ENCODE measurements around the gene SLC7A6OS.

The SLC7A6OS gene

DNA sequence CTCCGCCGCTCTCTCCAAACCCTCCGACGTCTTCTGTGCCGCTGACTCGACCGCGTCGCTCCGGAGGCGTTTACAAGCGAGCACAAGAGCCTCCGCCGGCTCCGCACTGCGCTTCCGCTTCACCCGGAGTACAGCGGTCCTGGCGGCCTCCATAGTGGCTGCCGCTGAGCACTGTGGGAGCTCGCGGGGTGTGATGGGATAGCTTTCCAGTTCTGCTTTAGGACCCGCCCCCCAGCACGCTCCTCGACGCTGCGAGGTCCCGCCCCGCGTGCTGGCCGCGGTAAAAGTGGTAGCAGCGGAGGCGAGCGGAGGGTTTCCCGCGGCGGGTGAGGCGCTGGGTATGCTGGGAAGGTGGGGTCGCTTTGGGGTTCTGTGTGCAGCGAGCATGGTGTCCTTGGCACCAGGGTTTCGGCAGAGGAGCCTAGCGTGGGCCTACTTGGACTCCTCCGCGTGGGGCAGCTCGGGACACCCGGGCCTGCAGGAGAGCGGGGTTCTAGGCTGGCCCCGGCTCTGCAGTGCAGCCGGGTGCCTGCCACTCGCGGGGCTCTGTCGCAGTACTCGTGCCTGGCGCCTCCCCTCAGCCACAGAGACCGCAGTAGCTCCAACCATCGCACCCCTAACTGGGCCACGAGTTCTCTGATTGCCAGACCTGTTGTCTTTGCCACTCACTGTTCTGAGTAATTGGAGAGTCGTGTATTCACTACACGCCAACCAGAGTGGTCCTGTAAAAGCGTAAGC is at the start of gene SLC7A6OS, which contains the start of gene PRMT7:
TSS of gene SLC7A6OS (minus strand) at position 173 of the 738 bp plus-strand sequence. CDS start at position 153, 20 bp downstream.
TSS of gene PRMT7 (plus strand) at position 246 of the 738 bp plus-strand sequence. CDS start 4,961 bp downstream, outside the sequence.
- DNase-seq (ENCODE audit: low spot score) = peak; percentile 92

DNA sequence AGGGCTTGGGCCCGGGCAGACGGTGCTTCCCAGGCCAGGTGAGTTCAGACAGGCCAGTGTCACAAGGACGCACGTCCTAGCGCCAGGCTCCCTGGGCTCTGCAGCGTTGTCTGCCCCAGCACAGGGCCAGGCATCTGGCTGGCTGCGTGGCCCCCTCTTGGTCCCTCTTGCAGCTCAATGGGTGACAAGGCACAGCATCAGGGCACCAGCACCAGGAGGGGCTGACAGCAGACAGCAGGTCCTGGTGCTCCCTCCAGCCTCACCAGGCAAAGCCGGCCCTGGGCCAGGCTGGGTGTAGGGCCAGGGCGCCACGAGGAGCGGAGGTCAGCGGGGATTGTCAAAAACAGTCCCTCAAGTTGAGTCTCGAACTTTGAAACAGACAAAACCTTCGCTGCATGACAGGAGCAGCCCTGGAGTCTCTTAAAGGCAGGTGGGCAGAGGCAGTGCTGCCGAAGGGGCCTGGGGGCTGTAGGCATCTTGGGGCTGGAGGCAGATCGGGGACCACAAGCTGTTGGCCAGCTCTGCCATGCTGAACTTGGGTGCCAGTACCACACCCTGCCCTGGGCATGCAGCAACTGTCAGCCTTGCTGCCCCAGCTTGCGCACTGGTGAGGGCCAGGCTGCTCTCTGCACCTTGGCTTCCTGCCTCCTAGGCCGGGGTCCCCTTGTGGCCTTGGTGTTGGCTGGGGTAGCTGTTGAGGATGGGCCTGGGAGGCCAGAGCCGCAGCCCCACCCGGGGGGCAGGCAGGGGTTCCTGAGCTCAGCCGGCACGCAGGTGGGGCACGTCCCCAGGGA is 48.8 kb upstream of the SLC7A6OS start:
- DNase-seq (ENCODE audit: low spot score) = no peak

DNA sequence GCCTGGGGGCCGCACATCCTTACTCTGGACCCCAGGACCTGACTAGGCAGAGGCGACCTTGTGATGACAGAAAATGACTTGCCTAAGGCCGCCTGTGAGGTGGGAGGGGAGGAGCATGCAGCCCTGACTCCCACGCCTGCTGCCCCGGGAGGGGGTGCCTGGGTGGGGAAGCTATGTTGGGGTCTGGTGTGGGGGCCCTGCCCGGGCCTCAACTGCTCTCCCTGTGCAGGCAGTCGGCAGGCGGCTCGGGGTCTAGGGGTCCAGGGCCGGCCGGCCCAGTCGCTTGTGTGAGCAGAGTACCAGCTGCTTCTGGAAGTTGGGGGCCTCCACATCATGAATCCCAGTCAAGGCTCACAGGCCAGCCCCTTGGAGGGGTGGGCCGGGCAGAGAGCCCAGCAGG is 48.2 kb upstream of the SLC7A6OS start:
- DNase-seq (ENCODE audit: low spot score) = no peak

DNA sequence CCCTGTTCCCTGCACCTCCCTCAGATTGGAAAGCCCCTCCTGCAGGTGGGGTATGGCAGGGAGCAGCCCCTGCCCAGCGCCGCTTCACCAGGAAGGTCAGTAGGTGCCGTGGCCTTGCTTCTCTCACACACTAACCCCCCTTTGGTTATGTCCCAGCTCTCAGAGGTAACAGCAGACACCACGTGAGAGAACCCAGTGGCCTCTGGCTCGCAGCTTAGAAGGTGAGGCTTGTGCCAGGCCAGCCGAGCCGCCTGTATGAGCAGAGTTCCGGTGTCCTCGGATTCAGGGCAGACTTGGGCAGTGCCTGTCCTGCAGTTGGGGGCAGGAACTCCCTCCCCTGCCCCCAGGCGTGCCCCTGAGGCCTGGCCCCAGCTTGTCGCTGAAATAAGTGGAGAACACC is 47.2 kb upstream of the SLC7A6OS start:
- DNase-seq (ENCODE audit: low spot score) = no peak

DNA sequence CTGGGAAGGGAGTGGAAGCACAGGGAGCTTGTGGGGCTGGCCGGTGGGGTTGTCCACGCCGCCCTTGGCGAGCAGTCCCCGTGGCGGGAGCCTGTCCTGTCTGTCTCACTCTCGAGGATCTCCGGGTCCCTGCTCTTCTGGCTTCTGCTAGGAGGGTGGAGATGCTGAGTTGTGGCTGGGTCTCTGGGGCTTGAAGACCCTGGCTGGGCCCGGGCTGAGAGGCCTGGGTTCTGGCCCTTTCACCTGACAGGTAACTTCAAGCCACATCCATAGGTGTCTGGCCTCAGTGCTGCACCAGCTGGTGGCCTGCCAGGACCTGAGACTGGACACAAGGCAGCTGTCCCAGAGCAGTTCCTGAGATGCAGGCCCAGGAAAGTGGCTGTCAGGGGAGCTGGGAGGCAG is 46.8 kb upstream of the SLC7A6OS start:
- DNase-seq (ENCODE audit: low spot score) = no peak

DNA sequence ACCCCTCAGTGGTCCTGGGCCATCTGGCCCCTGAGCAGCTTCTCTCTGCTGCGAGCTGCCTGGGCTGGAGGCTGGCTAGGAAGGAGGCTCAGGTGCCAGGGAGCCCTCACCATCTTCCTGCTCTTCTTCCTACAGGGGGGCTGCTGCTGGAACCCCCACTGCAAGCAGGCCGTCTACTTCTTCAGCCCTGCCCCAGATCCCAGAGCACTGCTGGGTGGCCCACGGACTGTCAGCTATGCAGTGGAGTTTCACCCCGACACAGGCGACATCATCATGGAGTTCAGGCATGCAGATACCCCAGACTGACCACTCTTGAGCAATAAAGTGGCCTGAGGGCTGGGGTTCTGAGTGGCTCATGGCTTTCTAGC is 46.2 kb upstream of the SLC7A6OS start:
- no peak for DNase-seq (ENCODE audit: low spot score)

DNA sequence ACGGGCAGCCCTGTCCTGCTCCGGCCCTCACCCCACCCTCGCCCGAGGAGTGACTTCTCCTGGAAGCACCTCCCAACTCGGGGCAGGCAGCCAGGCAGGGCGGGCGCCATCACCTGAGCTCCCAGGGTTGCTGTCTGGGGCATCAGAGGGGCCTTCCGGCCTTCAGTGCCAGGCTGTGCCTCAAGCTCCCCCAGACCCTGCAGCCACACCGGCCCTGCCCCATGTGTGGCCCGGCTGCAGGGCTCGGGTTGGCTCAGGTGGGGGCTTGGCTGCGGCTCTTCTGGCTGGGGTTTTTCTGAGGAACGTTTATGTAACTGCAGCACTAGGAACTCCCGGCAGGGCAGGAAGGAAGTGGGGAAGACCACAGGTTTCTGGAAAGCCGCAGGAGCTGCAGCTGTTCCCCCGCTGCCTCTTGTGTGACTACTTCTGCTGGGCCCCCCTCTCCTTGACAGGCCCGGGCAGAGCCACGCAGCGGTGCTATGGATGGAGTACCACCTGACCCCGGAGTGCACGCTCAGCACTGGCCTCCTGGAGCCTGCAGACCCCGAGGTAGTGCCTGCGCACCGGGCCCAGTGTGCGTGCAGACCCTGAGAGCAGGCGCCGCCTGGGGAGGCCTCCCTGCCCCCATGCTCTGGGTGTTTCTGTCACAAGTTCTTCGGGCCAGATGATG is 45.6 kb upstream of the SLC7A6OS start:
- DNase-seq (ENCODE audit: low spot score) = peak; percentile 76

DNA sequence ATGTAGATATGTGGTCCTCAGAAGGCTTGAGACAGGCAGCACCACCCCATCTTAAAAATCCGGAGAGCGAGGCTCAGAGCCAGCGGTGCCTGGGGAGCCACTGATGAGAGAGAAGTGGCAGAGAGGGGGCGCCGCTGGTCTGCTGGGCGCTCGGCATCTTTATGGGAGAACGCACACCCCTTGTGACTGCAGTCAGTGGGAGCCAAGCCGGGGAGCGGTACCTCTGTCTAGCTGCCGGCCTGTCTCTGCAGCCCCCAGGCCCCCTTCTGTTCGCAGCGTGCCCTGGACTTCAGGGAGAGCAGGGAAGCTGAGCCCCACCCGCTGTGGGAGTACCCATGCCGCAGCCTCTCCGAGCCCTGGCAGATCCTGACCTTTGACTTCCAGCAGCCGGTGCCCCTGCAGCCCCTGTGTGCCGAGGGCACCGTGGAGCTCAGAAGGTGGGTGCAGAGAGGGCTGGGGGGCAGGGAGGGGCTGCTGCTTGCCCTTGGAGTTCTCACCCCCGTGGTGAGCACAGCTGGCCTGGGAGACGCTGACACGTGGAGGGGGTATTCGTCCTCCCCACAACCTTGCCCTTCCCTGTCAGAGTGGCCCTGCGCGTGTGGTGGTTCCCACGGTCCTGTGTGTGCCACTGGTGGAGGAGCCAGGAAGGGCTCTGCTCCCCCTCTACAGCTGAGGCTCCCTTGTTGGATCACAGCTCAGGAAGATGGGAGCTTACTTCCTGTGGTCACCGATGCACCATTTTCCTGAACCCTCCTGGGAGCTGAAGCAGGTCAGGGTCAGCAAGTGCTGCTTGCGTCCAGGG is 44.9 kb upstream of the SLC7A6OS start:
- no peak for DNase-seq (ENCODE audit: low spot score)

DNA sequence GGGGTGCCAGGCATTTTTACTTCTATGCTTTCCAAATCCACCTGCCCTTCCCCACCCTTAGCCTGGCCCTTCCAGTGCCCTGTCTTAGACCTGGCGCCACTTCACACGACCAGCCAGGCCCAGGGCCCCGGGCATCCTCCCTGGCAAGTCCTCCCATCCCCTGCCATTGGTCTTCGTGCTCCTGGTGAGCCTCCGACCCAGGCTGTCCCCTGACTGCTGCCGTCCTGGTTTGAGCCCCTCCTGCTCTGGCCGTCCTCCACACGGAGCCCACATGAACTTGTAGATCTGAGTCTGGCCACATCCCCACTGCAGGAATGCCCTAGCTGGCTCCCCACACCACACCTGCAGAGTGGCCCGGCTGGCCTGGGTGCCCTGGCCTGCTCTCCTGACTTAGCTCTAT is 44.1 kb upstream of the SLC7A6OS start:
- DNase-seq (ENCODE audit: low spot score) = no peak

DNA sequence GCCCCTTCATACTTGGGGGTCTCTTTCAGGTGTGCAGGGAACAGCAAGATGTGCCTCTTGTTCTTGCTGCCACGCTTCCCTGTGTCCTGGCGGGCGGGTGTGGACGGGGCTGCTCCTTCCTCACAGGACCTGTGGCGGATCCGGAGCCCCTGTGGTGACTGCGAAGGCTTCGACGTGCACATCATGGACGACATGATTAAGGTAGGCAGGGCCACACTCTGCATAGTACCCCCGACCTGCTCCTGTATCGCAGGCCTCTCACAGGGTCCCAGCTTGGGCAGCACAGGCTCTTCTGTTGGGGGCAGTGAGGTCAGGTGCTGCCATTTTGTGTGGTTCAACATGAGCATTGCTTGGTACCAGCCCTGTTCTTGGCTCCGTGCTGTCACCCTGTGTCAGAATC is 42.6 kb upstream of the SLC7A6OS start:
- DNase-seq (ENCODE audit: low spot score) = no peak

DNA sequence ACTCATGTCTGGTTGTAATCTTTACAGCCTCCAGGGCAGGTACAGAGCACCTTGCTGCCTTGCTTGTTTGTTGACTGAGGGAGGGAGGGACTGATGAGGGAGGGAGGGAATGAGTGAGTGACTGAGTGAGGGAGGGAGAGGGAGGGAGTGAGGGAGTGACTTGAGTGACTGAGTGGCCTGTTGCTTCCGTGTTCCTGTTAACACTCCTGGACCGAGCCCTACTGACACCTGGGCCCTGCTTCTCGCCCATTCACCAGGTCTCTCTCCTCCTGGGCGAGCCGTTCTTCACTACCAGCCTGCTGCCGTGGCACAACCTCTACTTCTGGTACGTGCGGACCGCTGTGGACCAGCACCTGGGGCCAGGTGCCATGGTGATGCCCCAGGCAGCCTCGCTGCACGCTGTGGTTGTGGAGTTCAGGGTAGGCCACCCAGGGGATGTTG is 41.3 kb upstream of the SLC7A6OS start:
- no peak for DNase-seq (ENCODE audit: low spot score)

DNA sequence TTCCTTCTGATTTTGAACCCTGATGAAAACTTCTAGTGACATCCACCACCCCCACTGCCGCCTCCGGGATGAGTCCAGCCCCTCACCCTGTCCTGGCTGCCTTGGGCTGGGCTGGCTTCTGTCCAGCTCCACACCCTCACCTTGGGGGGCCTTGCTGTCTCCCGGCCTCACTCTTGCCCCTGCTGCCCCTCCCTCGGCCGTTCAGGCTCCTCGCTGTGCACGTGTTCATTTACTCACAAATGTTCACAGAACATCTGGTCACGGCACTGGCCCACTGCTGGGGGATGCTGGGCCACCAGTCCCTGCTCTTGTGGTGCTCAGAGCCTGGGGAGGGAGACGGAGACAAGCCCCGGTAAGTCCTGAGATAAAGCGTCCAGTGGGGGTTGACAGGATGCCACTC is 40.7 kb upstream of the SLC7A6OS start:
- DNase-seq (ENCODE audit: low spot score) = no peak

DNA sequence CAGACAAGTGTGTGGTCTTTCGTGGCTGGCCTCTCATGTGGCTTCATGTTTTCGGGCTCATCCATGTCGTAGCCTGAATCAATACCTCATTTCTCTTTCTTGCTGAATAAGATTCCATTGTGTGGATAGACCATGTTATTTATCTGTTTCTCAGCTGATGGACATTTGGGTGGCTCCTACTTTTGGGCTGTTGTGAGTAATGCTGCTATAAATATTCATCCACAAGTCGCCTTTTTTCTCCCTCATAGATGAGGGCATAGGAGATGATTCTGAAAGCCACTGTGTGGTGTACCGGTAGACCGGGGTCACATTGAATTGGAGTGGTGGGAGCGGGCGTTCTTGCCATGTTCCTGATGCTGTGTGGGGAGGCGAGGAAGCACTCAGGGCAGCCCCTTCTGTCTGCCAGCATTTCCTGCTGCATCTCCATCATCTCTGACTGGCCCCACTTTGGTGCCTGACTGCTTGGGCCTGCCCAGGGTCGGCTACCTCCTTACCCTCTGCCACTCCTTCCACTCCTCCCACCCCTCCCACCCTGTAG is 40.1 kb upstream of the SLC7A6OS start:
- DNase-seq (ENCODE audit: low spot score) = no peak

DNA sequence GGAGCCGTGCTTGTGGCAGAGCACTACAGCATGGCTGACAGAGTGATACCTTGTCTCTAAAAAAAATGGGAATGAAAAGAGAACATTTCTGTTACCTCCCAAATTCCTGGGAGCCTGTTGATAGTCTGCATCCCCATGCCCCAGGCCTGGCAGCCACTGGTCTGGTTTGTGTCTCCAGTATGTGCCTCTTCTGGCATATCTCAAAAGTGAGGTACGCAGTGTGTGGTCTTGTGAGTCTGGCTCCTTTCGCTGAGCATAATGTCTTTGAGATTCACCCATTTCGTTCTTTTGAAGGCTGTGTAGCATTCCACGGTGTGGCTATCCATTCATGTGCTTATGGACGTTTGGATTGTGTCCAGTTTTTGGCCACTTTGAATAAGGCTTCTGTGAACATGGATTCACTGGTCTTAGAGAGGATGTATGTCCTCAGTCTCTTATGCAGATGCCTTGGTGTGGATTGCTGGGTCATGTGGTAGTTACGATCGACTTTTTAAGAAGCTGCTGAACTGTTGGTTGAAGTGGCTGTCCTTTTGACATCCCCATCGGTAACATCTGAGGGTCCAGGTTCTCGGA is 39.2 kb upstream of the SLC7A6OS start:
- DNase-seq (ENCODE audit: low spot score) = no peak

DNA sequence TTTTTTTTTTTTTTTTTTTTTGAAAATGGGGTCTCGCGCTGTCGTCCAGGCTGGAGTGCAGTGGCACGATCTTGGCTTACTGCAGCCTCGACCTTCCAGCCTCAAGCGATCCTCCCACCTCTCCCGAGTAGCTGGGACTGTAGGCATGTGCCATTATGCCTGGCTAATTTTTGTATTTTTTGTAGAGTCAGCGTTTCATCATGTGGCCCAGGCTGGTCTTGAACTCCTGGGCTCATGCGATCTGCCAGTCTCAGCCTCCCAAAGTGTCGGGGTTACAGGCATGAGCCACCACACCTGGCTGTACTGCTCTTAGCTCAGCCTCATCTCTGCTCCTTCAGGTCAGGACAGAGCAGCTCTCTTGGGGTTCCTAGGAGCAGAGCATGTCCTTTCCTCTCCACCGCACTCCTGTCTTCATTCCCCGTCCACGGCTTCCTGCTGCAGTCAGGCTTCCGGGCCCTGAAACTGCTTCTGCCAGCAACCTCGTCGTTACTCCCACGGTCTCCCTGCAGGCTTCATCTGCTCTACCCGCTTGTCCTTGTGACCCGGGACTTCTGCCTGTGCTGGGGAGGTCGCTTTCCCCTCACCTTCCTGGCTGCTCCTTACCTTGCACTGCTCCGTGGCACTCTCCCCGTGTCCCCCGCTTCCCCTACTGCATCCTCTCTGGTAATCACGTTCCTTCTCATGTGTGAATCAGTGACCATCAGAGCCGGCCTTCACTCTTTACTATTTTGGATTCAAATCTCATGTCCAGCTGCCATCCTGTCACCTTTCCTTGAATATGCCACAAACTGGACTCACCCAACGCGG is 38.1 kb upstream of the SLC7A6OS start:
- no peak for DNase-seq (ENCODE audit: low spot score)

DNA sequence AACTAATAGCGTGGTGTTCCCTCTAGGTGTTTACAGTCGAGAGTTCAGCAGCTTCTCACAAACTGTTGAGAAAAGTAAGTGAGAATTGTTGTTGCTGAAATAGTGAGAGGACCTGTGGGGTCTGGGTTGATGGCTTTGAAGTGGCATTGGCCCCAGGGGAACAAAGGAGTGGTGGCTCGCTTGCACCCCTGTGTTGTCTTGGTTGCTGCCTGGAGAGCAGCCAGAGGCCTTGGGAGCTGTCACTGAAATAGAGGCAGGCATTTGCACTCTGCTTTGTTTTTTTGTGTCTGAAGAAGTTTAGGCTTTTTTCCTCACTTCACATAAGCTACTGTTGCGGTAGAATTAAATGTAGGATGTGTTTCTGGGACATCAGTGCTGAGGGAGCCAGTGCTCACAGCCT is 36.9 kb upstream of the SLC7A6OS start:
- no peak for DNase-seq (ENCODE audit: low spot score)

DNA sequence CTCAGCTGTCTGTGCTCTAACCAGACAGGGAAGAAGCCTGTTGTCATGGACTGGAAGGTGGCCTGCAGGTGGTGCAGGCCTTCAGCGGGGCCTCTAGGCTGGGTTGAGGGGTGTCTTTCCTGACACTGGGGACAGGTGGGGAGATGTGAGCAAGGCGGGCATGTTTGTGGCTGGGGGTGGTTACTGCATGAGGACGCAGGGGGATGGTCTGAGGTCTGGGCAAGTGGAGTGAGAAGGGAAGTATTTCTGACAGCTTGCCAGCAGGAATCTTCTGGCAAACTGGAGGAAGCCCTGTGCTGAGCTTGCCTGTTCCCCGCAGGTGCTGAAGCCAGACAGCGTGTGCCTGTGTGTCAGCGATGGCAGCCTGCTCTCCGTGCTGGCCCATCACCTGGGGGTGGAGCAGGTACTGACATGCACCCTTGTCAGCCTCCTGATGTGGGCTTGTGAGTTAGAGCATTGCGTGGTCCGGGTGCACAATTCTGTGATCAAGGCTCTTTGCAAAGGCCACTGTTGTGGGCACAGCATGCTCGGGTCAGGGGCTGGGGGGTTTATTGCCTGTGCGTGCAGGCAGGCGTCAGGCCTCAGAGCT is 36.2 kb upstream of the SLC7A6OS start:
- DNase-seq (ENCODE audit: low spot score) = no peak

DNA sequence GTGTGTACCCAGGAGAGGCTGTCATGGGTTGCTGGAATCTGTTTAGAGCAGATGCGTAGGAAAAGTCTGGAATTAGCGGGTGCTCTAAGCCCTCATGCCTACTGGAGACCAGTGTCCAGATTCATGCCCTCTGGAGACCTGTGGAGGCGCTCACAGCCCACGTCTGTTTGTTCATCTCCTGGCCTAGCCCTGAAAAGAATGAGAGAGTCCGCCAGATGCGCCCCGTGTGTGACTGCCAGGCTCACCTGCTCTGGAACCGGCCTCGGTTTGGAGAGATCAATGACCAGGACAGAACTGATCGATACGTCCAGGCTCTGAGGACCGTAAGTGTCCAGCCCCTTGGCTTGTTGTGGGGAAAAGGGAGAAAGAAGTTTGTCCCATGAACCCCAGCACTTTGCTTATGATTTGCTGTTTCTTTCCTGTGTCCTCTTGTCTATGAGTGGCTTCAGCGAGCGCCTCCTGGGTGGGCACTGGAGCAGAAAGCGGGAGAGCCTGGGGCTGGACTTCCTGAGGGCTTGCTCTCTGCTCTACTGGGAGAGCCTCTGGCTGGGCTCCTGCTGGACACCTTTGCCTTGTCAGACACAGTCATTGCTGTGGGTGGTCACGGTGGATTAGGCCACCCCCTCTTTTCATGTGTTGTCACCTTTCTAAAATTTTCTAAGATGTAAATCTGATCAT is 35.4 kb upstream of the SLC7A6OS start:
- no peak for DNase-seq (ENCODE audit: low spot score)

DNA sequence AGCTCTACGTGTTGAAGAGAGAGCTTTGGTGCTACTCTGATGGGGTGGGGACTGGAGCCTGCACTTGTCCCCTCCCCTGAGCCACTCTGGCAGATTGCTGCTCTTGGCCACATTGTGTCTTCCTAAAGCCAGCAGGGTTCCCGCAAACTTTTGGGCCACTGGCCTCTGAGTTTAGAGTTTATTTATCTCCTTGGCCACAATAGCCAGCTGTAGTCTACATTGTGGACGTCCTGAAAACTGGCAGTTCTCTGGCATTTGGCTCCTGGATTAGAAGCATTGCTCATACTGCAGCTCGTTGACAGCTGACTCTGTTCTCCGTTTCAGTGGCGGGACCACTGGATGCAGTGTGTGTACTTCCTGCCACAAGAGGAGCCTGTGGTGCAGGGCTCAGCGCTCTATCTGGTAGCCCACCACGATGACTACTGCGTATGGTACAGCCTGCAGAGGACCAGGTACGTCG is 34.6 kb upstream of the SLC7A6OS start:
- DNase-seq (ENCODE audit: low spot score) = no peak

All from CD4-positive, alpha-beta T cell treated with Interleukin-6 at 100 ng/mL for 8 hours (primary cell).